Measurements from ENCODE around the gene YPEL1.

YPEL1 gene

DNA sequence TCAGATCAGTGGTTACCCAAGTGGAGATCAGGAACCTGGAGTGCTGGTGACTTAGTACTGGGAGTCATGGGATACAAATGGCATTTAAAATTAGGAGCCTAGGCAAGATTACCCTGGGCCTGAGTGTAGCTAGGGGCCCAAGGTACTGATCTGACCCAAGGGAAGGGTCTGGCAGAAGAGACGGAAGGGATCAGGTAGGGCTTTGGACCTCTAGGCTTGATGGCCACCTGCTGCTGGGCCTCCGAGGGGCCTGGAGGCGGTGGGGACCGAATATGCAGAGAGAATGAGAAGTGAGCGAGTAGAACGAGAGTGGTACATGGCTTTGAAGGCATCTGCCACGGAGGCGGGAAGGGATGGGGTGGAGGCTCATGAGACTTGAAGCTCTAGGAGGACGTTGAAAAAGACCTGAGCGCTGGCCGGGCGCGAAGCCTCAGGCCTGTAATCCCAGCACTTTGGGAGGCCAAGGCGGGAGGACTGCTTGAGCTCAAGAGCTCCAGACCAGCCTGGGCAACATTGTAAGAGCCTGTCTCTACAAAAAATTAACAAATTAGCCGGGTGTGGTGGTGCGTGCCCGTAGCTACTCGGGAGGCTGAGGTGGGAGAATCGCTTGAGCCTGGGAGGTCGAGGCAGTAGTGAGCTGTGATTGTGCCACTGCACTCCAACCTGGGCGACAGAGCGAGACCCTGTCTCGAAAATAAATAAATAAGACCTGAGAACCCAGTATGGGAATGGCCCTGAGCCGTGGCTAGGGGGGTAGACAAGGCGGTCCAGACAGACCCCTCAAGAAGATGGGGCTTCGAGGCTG is 70.3 kb downstream of the YPEL1 start:
- Mint-ChIP-seq H3K27me3 (ENCODE audit: low read depth, poor library complexity) (peaks cover 10% of the 10 kb centered on the region), H3K9me3 (no peaks in the 10 kb centered on the region), H3K4me1 (peaks cover 30% of the 10 kb centered on the region), H3K27ac (no peak overlapping the region), H3K4me3 (peak overlapping the region; percentile 97), H3K36me3 (ENCODE audit: low read depth) (peaks cover 13% of the 10 kb centered on the region)
- no peak for DNase-seq
- TF ChIP-seq, protein P1, sequence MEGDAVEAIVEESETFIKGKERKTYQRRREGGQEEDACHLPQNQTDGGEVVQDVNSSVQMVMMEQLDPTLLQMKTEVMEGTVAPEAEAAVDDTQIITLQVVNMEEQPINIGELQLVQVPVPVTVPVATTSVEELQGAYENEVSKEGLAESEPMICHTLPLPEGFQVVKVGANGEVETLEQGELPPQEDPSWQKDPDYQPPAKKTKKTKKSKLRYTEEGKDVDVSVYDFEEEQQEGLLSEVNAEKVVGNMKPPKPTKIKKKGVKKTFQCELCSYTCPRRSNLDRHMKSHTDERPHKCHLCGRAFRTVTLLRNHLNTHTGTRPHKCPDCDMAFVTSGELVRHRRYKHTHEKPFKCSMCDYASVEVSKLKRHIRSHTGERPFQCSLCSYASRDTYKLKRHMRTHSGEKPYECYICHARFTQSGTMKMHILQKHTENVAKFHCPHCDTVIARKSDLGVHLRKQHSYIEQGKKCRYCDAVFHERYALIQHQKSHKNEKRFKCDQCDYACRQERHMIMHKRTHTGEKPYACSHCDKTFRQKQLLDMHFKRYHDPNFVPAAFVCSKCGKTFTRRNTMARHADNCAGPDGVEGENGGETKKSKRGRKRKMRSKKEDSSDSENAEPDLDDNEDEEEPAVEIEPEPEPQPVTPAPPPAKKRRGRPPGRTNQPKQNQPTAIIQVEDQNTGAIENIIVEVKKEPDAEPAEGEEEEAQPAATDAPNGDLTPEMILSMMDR (IDR thresholded peaks at IDR 0.05): no peak

DNA sequence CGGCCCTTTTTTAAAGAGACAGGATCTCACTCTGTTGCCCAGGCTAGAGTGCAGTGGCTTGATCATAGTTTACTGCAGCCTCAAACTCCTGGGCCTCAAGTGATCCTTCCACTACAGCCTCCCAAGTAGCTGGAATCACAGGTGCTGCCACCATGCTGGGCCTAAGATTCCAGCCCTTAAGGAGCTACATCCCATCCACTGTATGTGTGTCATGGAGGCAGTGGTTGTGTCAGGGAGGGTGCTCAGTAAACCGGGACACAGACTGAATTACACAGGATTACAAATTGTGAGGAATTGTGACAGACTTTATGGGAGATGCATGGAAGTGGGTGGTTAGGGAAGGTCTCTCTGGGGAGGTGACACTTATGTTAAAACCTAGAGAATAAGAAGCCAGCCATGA is 71.9 kb downstream of the YPEL1 start:
- H3K27me3 Mint-ChIP-seq (ENCODE audit: low read depth, poor library complexity): peaks cover 8% of the 10 kb centered on the region
- H3K27ac Mint-ChIP-seq: no peak overlapping the region
- H3K4me3 Mint-ChIP-seq: peak overlapping the region; percentile 24
- TF ChIP-seq, protein P1 (IDR thresholded peaks at IDR 0.05): no peak
- DNase-seq: no peak
- no peaks in the 10 kb centered on the region for H3K9me3 Mint-ChIP-seq
- H3K4me1 Mint-ChIP-seq: peaks cover 32% of the 10 kb centered on the region
- peaks cover 5% of the 10 kb centered on the region for H3K36me3 Mint-ChIP-seq (ENCODE audit: low read depth)

DNA sequence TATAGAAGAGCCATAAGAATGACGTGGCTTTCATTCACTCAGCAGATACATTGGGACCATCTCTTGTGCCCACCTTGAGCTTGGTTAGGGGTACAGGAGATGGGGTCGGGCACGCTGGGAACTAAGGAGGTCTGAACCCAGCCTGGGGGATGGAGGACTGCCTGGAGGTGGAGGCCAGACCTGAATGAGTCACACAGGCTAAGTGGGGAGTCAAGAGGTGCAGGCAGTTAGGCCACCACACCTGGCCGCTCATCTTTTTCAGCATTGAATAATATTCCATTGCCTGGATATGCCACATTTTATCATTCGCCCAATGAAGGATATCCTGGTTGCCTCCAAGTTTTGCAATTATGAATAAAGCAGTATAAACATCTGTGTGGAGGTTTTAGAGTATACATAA is 73.6 kb downstream of the YPEL1 start:
- Mint-ChIP-seq H3K36me3 (ENCODE audit: low read depth) (no peaks in the 10 kb centered on the region), H3K27me3 (ENCODE audit: low read depth, poor library complexity) (peaks cover 8% of the 10 kb centered on the region), H3K4me3 (no peak overlapping the region), H3K4me1 (peaks cover 33% of the 10 kb centered on the region), H3K27ac (no peak overlapping the region), H3K9me3 (no peaks in the 10 kb centered on the region)
- TF ChIP-seq, protein P1 (IDR thresholded peaks at IDR 0.05): no peak
- no peak for DNase-seq

DNA sequence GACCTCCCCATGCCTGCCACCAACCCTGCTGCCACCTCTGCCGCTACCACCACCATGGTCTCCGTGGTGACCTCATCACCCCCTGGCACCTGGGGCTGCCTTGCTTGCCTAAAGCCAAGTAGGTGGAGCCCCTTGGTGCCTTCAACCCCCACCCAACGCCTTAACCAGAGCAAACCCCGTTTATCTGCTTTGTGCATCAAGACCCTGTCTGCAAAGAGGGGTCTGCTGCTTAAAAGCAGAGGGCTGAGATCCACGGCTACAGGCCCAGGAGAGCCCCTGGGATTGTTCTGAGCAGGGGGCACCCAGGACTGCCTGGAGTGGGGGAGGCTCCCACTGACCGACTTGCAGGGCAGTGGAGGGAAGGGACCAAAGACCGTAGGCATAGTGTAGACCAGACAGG is 74.7 kb downstream of the YPEL1 start:
- Mint-ChIP-seq H3K27me3 (ENCODE audit: low read depth, poor library complexity) (peaks cover 10% of the 10 kb centered on the region), H3K4me1 (peaks cover 39% of the 10 kb centered on the region), H3K4me3 (no peak overlapping the region), H3K36me3 (ENCODE audit: low read depth) (no peaks in the 10 kb centered on the region), H3K9me3 (no peaks in the 10 kb centered on the region), H3K27ac (no peak overlapping the region)
- DNase-seq: no peak
- TF ChIP-seq, protein P1 (IDR thresholded peaks at IDR 0.05): no peak

DNA sequence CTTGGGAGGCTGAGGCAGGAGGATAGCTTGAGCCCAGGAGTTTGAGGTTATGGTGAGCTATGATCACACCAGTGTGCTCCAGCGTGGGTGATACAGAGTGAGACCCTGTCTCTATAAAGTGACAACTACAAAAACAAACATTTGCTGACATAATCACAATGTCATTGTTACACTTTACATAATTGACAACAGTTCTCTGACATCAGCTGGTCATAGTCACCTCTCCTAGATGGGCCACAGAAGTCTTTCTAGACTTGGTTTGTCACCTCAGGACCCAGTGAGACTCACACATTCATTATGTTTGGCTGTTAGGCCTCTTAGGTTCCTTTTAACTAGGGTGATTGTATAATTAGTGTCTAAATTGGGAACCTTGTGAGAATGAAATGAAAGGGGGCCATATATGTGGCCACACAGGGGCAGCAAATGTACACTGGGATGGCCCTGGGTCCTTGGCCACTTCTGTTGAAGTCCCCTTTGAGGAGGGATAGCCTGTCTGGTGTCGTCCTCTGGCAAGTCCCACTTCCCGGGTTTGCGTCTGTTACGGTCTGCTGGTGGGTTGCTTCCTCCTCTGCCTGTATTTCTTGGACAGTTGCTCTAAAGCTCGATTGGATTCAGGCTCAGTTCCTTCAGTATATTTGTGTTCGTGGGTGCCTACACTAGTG is 75.6 kb downstream of the YPEL1 start:
- no peaks in the 10 kb centered on the region for H3K9me3 Mint-ChIP-seq
- TF ChIP-seq, protein P1 (IDR thresholded peaks at IDR 0.05): no peak
- H3K36me3 Mint-ChIP-seq (ENCODE audit: low read depth): no peaks in the 10 kb centered on the region
- peaks cover 10% of the 10 kb centered on the region for H3K27me3 Mint-ChIP-seq (ENCODE audit: low read depth, poor library complexity)
- DNase-seq: no peak
- H3K4me3 Mint-ChIP-seq: no peak overlapping the region
- no peak overlapping the region for H3K27ac Mint-ChIP-seq
- peaks cover 33% of the 10 kb centered on the region for H3K4me1 Mint-ChIP-seq
